Peyer's patch (tissue), 4 donors: Measurements from ENCODE around the gene TIMM17A.

Experiments
- POLR2A ChIP-seq, 2 donors: fragments of 450-650 bp; IDR thresholded peaks; one replicate each; pipeline ENCODE4 v1.5.1; 2017; ENCODE audit warnings: antibody characterized with exemption in 2 of 2, mild to moderate bottlenecking in 2 of 2, moderate library complexity in 2 of 2
- TF ChIP-seq, protein P1 (sequence below), 6 experiments: fragments of 450-650 bp in 4 of 6; fragments of 200-600 bp in 2 of 6; sonication (generic) in 1 of 6; IDR thresholded peaks; one replicate each; pipeline ENCODE4 v1.5.1; 2017 to 2019; ENCODE audit warnings: antibody characterized with exemption in 6 of 6, mild to moderate bottlenecking in 3 of 6, moderate library complexity in 1 of 6

DNA sequence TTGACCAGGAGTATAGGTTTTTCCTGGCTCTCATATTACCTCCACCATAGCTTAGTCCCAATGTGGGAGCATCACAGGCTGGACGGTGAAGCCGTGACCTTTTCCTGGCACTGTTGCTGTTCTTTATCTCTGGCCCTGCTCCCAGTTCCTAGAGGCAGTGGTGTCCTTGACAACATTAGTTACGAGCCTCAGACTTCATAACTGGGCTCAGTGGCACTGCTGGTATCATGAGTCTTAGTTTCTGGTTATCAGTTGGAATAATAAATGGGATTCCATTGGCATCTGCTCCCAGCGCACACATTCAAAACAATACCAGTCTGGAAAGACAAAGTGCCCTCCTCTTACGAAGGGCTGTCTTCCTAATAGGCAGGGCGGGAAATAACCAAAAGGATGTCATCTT, 35.1 kb downstream of the TIMM17A start:
- TF ChIP-seq, protein P1, sequence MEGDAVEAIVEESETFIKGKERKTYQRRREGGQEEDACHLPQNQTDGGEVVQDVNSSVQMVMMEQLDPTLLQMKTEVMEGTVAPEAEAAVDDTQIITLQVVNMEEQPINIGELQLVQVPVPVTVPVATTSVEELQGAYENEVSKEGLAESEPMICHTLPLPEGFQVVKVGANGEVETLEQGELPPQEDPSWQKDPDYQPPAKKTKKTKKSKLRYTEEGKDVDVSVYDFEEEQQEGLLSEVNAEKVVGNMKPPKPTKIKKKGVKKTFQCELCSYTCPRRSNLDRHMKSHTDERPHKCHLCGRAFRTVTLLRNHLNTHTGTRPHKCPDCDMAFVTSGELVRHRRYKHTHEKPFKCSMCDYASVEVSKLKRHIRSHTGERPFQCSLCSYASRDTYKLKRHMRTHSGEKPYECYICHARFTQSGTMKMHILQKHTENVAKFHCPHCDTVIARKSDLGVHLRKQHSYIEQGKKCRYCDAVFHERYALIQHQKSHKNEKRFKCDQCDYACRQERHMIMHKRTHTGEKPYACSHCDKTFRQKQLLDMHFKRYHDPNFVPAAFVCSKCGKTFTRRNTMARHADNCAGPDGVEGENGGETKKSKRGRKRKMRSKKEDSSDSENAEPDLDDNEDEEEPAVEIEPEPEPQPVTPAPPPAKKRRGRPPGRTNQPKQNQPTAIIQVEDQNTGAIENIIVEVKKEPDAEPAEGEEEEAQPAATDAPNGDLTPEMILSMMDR (IDR thresholded peaks at IDR 0.05): no peak
- no peak for TF ChIP-seq POLR2A (IDR thresholded peaks at IDR 0.05)
